ENCODE measurements around the gene THRA.

Gene THRA

DNA sequence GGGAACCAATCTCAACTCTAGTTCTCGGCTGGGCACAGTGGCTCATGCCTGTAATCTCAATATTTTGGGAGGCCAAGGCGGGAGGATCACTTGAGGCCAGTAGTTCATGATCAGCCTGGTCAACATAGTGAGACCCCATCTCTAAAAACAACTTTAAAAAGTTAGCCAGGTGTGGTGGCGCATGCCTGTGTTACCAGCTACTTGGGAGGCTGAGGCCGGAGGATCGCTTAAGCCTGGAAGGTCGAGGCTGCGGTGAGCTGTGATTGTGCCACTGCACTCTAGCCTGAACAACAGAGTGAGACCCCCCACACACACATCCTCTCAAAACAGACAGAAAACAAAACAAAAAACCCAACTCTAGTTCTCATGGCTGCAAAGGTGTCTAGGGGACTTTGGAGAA lies 4.9 kb downstream of the THRA start:
- no peak for DNase-seq

DNA sequence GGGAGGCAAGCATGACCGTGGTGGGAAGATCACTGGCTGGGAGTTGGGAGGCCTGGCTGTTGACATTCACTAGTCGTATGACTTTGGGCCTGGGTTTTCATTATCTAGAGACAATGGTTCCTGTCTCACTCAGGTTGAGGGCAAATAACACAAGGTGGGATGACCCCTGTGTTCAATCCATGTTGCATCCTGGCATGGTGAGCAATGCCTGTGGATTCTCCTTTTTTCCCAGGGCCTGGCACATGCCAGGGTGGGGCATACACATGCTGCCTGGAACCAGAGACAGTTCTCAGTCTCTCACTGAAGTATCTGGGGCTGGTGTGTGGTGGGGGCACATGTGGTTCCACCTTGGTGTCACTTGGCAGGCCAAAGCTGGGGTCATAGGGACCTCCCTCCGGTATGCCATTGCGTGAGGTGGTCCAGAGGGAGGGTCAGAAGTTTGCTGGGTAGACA lies 5.4 kb downstream of the THRA start:
- DNase-seq: no peak

DNA sequence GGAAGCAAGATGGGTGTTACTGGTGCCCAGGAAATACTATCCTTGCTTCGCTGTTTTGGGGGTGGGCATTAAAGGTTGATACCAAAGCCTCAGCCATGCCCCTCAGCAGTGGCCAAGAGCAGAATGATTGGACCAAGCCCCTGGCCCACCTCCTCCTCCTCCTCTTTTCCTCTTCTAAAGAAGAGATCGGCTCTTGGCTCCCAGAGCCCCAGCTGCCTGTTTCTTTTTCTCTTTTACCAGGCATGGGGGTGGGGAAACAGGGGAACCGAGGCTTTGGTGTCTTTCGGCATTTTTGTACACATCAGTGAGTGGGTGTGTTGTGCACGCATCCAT lies 5.8 kb downstream of the THRA start:
- DNase-seq: no peak

DNA sequence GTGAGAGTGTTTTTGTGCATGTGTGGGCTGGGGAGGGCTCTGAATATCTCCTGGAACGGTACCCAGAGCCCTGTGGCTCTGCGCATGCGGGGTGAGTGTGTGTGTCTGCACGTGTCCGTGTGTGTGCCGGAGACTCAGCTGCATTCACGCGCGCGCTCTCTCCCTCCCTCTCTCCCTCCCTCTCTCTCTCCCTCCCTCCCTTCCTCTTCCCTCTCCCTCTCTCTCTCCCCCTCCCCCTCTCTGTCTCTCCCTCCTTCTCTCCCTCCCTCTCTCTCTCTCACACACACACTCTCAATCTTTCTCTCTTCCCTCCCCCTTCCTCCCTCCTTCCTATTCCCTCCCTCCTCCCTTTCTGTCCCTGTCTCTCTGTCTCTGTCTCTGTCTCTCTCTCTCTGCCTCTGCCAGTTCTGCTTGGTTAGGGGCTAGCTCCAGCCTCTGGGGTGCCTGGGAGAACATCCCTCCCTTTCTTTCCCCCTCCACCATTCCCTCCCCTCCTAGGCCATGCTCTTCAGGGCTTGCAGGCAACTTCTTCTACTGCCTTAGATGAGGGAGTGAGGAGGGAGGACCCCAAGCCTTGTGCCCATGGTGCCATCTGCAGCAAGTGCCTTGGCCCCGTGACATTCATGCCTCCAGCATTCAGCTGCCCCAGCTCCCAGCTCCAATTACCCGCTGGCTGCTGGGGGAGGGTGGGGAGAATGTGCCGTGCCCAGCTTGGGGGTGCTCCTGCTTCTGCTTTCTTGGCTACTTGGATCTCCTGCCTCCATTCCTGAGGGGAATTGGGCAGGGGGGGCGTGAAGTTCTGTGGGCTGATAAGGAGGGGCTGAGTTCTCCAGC lies 6.4 kb downstream of the THRA start:
- peak; percentile 81 to 83 for DNase-seq

DNA sequence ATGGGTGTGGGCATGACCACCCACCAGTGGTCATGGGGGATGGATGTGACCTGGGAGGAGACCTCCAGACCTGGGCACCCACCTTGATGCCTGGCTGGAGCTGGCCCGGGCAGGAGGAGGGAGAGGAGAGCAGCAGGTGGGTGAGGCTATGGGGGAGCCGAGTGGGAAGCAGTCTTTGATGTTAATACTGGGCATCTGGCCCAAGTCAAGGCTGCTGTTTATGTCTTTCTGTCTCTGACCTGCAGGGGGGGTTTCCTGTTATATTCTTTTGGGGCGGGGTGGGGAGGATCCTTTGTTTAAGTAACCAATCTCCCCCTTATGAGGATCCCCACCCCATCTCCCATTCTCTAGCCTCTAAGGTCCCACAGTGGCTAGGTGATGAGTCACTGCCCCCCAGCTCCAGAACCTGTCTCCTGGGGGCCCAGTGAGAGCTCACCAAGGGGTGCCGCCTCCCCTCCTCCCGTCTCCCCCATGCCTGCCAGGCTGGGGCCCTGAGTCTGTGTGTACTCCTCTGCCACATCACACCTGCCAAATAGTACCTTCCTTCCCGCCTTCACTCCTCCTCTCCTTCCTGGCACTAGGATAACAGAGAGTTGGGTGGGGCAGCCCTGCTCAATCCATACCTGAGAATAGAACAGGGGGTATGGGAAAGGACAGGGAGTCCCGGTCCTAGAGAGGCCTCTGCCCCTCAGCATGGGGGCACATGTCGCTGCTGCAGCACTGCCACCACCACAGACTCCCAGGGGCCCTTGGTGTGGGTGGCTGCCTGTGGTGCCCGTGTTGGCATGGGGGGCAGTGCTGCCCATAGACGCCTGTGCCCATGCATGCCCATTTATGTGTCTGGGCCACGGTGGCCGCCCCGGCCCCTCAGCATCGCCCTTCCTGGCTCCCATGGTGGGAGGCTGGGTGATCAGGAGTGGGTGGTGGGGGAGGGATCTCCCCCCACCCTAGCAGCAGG lies 7.3 kb downstream of the THRA start:
- peak; percentile 47 to 71 for DNase-seq

DNA sequence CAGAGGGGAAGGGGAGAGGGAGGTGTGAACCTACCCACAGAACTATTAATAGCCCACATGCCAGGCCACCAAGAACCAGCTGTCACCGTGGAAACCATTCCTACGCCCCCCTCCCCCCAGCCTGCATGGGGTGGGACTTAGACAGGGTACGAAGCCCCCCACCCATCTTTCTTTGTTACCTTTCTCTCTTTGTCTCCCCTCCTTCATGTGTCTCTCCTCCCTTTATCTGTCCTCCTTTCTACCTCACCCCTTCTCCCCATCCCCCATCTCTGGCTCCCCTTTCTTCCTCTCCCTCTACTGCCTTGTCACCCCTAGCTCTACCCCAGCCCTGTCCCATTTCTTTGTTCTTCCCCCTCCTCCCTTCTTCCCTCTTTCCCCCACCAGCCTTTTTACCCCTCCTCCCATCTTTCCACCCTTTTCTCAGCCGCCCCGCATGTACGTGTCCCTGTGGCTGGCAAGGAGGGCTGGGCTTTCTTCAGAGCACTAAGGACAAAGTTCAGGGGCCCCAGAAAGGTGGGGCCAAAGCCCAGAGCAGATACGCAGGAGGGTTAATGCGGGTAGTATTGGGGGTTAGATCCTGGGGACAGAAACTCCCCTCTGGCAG lies 8.0 kb downstream of the THRA start:
- DNase-seq: no peak

DNA sequence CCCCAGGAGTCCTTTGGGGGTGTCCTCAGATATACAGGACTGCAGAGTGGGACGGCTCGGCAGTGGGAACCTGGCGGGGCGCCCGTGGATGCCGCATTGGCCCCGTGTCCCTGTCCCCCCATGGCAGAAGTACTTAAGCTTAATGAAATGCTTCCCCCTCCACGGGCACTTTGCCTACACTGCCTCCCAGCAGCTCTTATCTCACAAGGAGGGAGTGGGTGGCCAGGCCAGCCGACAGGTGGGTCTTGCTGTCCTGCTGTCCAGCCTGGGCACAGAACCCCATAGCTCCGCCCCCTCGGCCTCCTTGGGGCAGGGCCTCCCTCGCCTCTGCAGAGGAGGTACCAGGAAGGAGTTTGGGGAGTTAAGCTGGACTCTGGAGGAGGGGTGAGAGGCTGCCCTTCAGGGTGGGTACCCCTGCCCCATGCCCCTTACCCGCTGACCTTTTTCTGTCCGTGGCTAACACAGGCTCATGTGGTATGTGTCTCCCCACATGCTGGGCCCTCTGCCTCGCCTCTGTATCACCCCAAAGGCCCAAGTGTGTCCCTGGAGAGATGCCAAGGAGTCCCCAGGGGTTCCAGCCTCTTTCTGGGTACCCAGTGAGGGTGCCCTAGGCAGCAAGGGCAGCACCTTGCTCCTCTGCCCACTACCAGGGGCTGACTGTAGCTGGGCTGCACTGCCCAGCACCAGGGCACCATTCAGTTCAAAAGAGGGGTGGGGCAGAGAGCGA lies 8.7 kb downstream of the THRA start:
- DNase-seq: no peak

DNA sequence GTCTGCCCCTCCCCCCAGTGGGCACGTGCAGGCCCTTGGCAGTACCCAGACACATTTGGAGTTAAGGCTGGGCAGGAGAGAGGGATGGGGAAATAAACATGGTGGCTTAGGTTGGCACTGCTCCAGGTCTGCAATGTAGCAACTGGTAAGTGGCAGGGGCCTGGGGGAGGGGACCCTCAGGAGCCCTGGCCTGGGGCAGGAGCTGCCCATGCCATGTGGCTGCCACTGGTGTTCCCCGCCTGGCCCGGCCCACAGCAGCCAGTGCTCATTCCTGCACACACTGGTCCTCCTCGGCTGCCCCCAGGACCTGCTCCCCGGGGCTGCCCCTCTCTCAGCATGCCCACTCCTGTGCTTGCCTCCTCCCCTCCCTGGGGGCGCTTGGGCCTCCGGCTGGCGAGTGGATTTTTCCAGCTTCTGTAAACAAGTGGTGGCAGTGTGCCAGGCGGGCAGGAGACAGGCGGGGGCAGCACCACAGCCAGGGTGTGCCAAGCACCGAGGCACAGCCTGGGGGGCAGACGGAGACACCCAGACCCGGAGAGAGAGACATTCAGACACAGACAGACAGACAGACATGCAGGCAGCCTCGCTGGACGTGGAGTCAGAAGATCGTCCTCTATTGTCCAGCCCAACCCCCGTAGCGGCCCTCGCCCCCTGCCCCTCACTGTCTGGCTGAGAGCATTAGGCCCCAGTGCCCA lies 9.4 kb downstream of the THRA start:
- DNase-seq: no peak

DNA sequence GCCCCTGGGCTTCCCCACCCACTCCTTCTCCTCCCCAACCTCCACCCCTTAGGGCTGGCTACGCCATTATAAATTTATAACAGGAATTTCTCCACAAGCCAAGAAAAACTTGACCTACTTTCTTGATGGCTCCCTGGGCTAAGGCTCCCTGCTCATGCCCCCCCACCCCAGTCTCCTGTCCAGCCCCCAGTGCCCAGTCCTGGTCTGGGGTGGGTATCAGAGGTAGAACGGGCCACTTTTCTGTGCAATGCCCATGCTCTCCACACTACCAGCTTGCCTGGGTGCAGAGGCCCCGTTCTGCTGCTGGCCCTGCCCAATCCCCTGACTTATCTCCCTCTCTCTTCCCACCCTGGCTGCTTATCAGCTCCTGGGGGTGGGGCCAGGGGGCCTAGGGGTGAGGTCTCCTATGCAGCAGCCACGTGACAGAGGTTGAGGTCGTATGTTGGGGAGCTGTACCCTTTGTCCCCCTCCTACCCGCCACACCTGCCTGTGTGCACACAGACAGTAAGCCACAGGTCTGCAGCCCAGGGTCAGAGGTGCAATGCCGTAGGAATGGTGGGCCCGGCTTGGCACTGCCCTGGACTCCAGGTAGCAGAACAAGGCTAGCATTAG lies 10.1 kb downstream of the THRA start:
- no peak for DNase-seq

DNA sequence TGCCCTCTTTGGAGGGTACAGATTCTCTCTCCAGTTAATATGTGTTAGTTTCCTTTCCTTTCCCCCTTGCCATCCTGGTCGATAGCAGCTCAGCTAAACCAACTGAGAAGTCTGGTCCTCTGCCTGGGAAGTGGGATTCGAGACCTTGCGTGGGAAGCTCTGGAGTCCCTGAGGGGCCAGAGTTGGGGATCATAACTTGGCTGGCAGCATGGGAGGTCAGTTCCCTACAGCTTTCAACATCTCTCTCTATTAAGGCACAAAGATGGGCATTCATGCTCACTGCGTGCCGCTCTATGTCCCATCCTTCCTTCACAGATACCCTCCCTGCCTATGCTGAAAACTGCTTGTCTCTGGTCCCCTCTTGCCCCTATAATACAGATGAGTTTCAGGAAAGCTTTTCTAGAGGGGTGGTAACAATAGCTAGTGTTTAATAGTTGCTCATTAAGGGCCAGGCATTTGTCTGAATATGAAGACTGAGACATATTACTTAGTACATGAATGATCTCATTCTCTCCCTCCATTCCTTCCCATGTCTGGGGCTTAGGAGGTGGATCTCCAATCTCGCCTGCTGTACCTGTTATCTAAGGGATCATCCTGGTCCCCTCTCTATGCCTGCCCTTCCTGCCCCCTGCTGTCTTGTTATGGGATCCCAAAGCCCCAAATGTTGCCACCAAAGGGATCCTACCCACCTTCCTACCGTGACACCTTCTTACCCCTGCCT lies 10.8 kb downstream of the THRA start:
- no peak for DNase-seq

DNA sequence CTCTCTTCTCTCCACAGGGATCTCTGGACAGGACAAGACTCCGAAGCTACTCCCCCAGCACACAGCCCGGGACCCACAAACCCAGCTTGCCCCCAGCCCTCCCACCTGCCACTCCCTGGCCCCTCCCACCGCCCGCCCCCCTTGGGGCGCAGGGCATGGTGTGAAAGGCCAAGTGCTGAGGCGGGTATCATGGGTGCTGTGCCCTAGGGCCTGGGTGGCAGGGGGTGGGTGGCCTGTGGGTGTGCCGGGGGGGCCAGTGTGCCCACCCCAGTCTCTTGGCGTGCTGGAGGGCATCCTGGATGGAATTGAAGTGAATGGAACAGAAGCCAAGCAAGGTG lies 11.4 kb downstream of the THRA start:
- DNase-seq: no peak

DNA sequence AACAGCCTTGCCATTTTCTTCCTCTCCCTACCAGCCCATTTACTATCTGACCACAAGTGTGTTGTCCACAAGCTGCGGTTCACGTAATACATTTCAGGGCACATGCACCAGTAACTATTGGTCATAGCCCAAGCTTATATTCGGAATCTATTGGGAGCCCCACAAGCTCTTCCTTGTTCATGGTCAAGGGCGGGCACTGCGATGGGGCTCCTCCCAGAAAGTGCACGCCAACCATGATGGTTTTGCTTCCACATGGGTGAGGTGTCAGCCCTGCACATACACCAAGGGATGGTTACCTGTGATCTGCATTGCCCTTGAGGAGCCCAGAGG lies 12.1 kb downstream of the THRA start:
- no peak for DNase-seq

DNA sequence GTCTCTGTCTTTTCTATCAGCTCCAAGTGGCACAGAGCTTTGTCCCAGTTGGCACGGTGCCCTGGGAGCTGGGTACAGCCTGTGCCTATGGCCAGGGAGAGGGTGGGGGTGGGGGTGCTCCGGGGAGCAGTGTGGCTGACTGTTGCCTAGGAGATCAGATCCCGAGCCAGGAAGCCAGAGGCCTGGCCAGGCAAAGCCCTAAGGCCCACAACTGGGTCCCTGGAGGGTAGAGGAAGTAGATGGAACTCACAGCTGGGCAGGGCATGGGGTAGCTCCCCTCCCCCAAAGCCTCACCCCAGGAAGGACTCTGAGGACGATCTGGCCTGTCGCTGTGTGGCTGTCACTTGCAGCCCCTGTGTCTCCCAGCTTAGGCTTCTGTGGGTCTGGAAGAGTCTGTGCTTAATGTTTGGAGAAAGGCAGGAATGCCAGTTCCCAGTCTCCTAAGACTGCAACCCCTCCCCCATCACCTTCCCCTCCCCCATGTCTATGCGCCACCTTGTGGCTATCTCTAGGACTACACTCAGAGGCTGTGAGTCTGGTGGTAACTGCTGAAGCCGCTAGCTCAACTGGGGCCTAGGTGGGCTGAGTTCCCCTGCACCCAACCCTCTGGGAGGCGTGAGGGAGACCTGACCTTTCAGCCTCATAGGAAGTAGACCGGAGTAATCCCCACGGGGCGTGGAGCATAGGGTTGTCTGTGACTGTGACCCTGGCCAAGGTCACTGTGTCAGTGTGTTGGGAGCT lies 12.6 kb downstream of the THRA start:
- DNase-seq: peak; percentile 67 to 76

DNA sequence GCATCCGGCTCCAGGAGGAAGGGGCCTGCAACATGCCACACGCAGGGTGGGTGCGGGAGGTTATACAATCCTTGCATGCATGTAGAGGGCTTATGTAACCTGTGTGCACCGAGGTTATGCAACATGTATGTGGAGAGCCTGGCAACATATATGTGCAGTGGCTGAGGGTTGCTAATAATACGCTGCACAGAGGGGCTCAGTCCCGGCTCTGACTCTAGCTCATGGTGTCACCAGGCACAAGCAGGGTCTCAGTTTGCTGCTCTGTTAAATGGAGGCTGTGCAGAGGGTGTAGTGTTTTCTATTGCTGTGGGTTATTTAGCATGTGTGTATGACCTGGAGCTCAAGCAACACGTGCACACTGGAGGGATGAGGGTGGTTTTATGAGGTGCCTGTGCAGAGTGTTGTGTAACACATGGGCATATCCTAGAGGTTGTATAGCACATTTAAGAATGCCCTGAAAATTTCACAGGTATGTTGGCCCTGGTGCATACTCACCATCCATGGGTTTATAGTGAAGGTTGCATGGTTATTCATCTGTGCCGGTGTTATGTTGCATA lies 13.3 kb downstream of the THRA start:
- no peak for DNase-seq

DNA sequence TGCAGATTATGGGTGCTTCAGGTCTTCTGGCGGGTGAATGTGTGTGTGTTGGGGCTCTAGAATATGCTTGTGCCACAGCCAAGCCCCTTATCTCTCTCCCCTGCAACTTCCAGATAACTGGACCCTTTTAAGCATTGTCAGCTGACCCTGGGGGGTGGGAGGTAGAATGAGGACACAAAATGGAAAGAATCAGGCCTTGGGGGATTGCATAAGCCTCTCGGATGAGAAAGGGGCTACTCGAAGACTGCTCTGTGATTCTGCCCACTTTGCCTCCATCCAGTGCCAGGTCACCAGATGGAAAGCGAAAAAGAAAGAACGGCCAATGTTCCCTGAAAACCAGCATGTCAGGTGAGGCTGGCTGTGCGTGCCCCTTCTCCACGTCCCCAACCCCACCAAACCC lies 13.8 kb downstream of the THRA start:
- no peak for DNase-seq

DNA sequence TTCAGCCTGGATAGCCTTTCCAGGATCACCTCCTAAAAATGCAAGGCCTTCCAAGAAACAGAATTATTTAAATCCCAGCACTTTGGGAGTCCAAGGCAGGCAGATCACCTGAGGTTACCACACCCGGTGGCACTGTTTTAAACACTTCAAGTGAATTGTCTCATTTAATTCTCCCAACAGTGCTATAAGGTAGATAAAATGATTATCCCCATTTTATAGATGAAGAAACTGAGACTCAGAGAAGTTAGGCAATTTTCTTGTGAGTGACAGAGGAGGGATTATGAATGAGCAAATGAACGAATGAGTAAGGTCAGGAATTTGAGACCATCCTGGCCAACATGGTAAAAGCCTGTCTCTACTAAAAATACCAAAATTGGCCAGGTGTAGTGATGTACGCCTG lies 16.8 kb downstream of the THRA start:
- no peak for DNase-seq

DNA sequence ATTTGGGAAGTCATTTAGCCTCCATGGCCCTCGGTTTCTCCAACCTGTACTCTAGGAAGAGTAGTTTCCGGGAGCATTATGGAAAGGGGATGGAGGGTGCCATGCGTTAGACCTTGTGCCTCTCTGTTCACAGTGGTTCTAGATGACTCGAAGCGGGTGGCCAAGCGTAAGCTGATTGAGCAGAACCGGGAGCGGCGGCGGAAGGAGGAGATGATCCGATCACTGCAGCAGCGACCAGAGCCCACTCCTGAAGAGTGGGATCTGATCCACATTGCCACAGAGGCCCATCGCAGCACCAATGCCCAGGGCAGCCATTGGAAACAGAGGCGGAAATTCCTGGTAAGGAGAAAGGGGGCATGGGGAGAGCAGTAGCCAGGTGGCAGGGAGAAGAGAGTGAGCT lies 21.7 kb downstream of the THRA start:
- no peak for DNase-seq

DNA sequence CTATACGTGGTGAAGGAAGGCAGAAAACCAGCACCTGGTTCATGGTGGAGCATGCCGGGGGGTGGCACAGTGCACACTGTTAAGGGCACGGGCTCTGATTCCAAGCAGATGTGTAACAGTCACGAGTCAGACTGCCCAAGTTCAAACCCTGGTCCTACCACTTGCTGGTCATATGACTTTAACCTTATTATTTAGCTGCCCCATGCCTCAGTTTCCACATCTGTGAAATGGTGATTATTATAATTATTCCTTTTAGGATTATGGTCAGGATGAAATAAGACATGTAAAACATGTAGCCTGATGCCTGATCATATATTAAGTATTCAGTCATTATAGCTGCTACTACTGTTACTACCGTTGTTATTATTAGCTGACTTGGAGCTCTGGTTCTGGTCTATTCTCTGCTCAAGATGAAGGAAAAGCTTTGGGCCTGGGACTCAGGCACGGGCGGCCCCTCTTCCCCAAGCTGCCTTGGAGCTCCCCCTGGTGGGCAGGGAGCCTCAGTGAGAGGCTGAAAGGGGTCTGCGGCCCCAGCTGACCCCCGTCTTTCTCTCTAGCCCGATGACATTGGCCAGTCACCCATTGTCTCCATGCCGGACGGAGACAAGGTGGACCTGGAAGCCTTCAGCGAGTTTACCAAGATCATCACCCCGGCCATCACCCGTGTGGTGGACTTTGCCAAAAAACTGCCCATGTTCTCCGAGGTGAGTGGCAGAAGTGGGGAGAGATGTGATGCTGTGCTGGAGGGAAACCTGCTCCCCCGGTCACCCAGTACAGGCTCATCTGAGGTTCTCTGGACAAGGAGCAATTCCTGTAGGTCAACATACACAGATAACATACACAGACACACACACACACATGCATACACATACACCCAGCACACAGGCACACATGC lies 23.6 kb downstream of the THRA start:
- DNase-seq: peak; percentile 63 to 64

Measured in CD4-positive, alpha-beta T cell treated with Interleukin-4 for 1 hour (primary cell).